GM19025 (cell line): ENCODE data around the gene MLLT3.

Experiments used
- ATAC-seq: cut with Tn5 transposase; IDR thresholded peaks from one replicate; pipeline ENCODE4 v1.9.1; 2021; ENCODE audit warnings: mild to moderate bottlenecking, low read depth, moderate library complexity; ENCODE audit not compliant: unreplicated experiment

The MLLT3 gene

DNA sequence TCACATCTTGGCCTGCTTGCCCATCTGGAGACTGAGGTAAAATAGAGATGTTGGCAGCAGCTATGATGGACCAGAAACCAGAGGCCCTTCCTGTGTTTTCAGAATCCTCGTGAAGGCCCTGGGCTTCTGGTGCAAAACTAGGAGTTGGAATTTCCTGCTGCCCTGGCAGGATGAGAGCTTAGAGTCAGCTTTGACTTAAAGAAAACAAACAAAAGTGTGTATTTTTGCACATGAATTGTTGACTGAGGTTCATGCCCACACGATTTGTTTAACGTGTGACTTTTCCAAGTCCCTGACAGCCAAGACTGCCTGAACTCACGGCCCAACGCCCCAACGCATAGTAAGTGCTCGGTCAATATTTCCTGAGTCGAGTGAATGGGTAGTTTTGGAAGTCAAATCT is 303.1 kb downstream of the MLLT3 start:
- ATAC-seq, result no peak

DNA sequence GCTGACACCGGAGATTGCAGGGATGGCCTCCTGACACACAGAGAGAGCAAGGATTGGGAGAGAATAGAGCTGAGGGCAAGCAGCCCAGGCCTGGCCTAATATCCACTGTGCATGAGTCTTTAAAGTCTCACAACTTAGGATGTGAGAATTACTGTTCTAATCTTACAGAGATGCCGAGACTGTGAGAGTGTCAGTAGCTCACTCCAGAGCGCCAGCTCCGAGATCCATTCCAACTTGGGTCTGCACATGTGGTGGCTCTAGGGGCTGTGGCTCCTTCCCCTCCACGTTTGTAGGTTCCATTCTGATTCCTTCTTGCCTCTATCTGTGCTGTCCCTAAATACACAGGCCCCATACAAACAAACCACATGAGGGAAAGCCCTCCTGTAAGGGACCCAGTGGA is 304.6 kb downstream of the MLLT3 start:
- ATAC-seq, result no peak

DNA sequence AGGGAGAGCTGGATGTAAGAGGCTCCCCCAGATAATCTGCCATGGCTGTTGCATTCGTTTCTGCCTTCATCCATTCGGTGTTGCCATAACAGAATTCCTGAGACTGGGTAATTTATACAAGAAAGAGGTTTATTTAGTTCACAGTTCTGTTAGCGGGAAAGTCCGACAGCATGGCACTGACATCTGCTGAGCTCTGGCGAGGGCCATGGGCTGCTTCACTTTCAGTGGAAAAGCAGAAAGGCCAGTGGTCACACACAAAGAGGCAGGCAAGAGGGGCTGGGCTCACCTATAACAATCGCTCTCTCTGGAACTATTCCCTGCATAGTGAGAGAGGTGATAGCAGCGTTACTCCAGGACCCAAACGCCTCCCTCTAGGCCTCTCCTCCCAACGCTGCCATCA is 305.9 kb downstream of the MLLT3 start:
- ATAC-seq, result no peak

GRCh38 chr9:20315677-20316076 is 306.6 kb downstream of the MLLT3 start:
- no peak for ATAC-seq

GRCh38 chr9:20314981-20315380 is 307.3 kb downstream of the MLLT3 start:
- ATAC-seq, result no peak

DNA sequence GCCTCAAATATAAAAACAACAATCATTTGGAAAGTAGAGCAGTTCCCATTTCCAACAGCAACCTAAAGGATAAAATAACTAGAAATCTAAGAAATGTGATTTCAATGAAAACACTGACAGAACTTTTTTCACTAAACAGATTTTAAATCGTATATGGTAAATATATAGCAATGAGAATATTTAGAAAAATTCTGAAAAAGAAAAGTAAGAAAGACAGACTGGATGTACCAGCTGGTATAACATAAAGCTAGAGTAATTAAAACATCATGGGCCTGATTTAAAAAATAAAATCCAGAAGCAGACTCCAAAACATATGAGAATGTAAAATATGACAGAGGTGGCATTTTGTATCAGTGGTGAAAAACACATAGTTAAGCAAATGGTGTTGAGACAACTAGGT is 308.9 kb downstream of the MLLT3 start:
- no peak for ATAC-seq

GRCh38 chr9:20312732-20313131 is 309.6 kb downstream of the MLLT3 start:
- no peak for ATAC-seq

GRCh38 chr9:20310024-20310423 is 312.3 kb downstream of the MLLT3 start:
- ATAC-seq, result no peak

DNA sequence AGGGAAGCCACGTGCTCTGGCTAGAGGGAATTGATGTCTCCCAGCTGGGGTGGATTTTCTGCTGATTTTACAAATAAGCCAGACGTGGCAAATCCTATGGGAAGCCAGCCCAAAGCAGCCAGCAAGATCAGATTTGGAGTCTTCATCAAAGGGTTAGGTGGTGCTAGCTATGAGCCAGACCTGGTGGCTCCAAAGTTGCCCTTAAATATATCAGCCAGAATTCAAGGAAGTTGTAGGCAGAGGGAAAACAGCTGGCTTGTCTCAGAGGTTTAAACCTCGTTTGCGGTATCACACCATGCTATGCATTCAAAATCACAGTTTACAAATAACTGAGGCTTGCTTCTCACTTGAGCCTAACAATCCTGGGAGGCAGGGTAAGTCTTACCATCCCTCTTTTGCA is 313.2 kb downstream of the MLLT3 start:
- no peak for ATAC-seq

GRCh38 chr9:20307621-20308020 is 314.7 kb downstream of the MLLT3 start:
- ATAC-seq, result no peak

GRCh38 chr9:20305452-20305851 is 316.8 kb downstream of the MLLT3 start:
- ATAC-seq, result no peak

- ATAC-seq, result no peak
Measured at GRCh38 chr9:20303996-20304395, 318.3 kb downstream of the MLLT3 start.

- ATAC-seq, result no peak
Measured at GRCh38 chr9:20303066-20303465, 319.2 kb downstream of the MLLT3 start.

- ATAC-seq, result no peak
Measured at GRCh38 chr9:20302197-20302596, 320.1 kb downstream of the MLLT3 start.

- ATAC-seq, result no peak
Measured at GRCh38 chr9:20300430-20301115, 321.7 kb downstream of the MLLT3 start.

GRCh38 chr9:20297646-20298084 is 324.6 kb downstream of the MLLT3 start:
- no peak for ATAC-seq

GRCh38 chr9:20295555-20295954 is 326.7 kb downstream of the MLLT3 start:
- no peak for ATAC-seq

- no peak for ATAC-seq
Measured at GRCh38 chr9:20294046-20294750, 328.1 kb downstream of the MLLT3 start.

- no peak for ATAC-seq
Measured at GRCh38 chr9:20292002-20292401, 330.3 kb downstream of the MLLT3 start.
